Neutrophil (primary cell): ENCODE results near the gene WFDC1.

ENCODE experiments used
- H3K27ac ChIP-seq: fragments of 200-600 bp; sonication (generic); 2 replicates; pipeline ENCODE4 v1.5.1; 2016; ENCODE audit warnings: mild to moderate bottlenecking, moderate library complexity
- H3K27me3 ChIP-seq: fragments of 200-600 bp; sonication (generic); 2 replicates; pipeline ENCODE4 v1.6.0; 2016; ENCODE audit warnings: mild to moderate bottlenecking
- H3K36me3 ChIP-seq: fragments of 200-600 bp; sonication (generic); 2 replicates; pipeline ENCODE4 v1.5.1; 2017
- H3K4me1 ChIP-seq, 2 experiments: fragments of 200-600 bp in 1 of 2; sonication (generic) in 1 of 2; 1 replicate in 1 of 2; 2 replicates in 1 of 2; pipeline versions ENCODE4 v1.5.1 to v1.6.1; 2013 to 2016; ENCODE audit warnings: low read depth in 1 of 2, low read length in 1 of 2, mild to moderate bottlenecking in 1 of 2, moderate library complexity in 1 of 2; ENCODE audit not compliant: control insufficient read depth in 1 of 2, insufficient read depth in 1 of 2
- H3K4me3 ChIP-seq, 2 experiments: fragments of 200-600 bp in 1 of 2; sonication (generic) in 1 of 2; 1 replicate in 1 of 2; 2 replicates in 1 of 2; pipeline ENCODE4 v1.5.1; 2013 to 2016; ENCODE audit warnings: low read depth in 1 of 2, low read length in 1 of 2, mild to moderate bottlenecking in 1 of 2, moderate library complexity in 1 of 2
- H3K9me3 ChIP-seq: fragments of 200-600 bp; sonication (generic); 2 replicates; pipeline ENCODE4 v1.5.1; 2016
- TF ChIP-seq, protein P1 (sequence below): fragments of 200-600 bp; sonication (generic); IDR thresholded peaks from 2 replicates; pipeline ENCODE4 v1.5.1; 2016; ENCODE audit warnings: antibody characterized with exemption

Gene WFDC1

GRCh38 chr16:84379008-84379708 is 84.5 kb downstream of the WFDC1 start:
- no peaks in the 10 kb centered on the region for H3K9me3 ChIP-seq
- no peak overlapping the region for H3K27ac ChIP-seq
- H3K4me1 ChIP-seq: peaks cover 20 to 30% of the 10 kb centered on the region in 2 experiments
- TF ChIP-seq, protein P1, sequence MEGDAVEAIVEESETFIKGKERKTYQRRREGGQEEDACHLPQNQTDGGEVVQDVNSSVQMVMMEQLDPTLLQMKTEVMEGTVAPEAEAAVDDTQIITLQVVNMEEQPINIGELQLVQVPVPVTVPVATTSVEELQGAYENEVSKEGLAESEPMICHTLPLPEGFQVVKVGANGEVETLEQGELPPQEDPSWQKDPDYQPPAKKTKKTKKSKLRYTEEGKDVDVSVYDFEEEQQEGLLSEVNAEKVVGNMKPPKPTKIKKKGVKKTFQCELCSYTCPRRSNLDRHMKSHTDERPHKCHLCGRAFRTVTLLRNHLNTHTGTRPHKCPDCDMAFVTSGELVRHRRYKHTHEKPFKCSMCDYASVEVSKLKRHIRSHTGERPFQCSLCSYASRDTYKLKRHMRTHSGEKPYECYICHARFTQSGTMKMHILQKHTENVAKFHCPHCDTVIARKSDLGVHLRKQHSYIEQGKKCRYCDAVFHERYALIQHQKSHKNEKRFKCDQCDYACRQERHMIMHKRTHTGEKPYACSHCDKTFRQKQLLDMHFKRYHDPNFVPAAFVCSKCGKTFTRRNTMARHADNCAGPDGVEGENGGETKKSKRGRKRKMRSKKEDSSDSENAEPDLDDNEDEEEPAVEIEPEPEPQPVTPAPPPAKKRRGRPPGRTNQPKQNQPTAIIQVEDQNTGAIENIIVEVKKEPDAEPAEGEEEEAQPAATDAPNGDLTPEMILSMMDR: no peak
- H3K4me3 ChIP-seq: no peak overlapping the region
- H3K36me3 ChIP-seq: no peaks in the 10 kb centered on the region
- no peaks in the 10 kb centered on the region for H3K27me3 ChIP-seq
